Measurements from ENCODE around the gene AFM.

Gene AFM

GRCh38 chr4:73481358-73481757 lies at the start of gene AFM:
TSS of gene AFM (plus strand) at chr4:73481745. CDS start at chr4:73481776, 31 bp downstream.
- DNase-seq, result no peak

- no peak for DNase-seq
Observed at GRCh38 chr4:73431813-73432168, 49.8 kb upstream of the AFM start.

GRCh38 chr4:73432169-73433000 lies 49.2 kb upstream of the AFM start:
- no peak for DNase-seq

GRCh38 chr4:73433140-73433539 lies 48.4 kb upstream of the AFM start:
- DNase-seq, result no peak

- DNase-seq, result no peak
Observed at GRCh38 chr4:73434311-73434710, 47.2 kb upstream of the AFM start.

GRCh38 chr4:73435984-73436383 lies 45.6 kb upstream of the AFM start, which contains the start of gene AFP:
TSS of gene AFP (plus strand) at chr4:73436221. CDS start at chr4:73436263, 42 bp downstream.
- DNase-seq, result no peak

- DNase-seq, result no peak
Observed at GRCh38 chr4:73436674-73437557, 44.6 kb upstream of the AFM start.

- no peak for DNase-seq
Observed at GRCh38 chr4:73437558-73437956, 44.0 kb upstream of the AFM start.

- DNase-seq, result no peak
Observed at GRCh38 chr4:73438048-73438447, 43.5 kb upstream of the AFM start.

- no peak for DNase-seq
Observed at GRCh38 chr4:73438582-73439215, 42.8 kb upstream of the AFM start.

GRCh38 chr4:73439445-73439844 lies 42.1 kb upstream of the AFM start:
- DNase-seq, result no peak

GRCh38 chr4:73439991-73440390 lies 41.6 kb upstream of the AFM start:
- no peak for DNase-seq

GRCh38 chr4:73440653-73441052 lies 40.9 kb upstream of the AFM start:
- DNase-seq, result no peak

- no peak for DNase-seq
Observed at GRCh38 chr4:73442275-73442674, 39.3 kb upstream of the AFM start.

- no peak for DNase-seq
Observed at GRCh38 chr4:73443224-73443623, 38.3 kb upstream of the AFM start.

- peak; percentile 56 for DNase-seq
Observed at GRCh38 chr4:73445383-73446335, 35.9 kb upstream of the AFM start.

GRCh38 chr4:73446336-73446938 lies 35.1 kb upstream of the AFM start:
- no peak for DNase-seq

GRCh38 chr4:73447671-73448070 lies 33.9 kb upstream of the AFM start:
- DNase-seq, result no peak

GRCh38 chr4:73448448-73449203 lies 32.9 kb upstream of the AFM start:
- no peak for DNase-seq

GRCh38 chr4:73450398-73451004 lies 31.0 kb upstream of the AFM start:
- DNase-seq, result peak; percentile 75

- DNase-seq, result no peak
Observed at GRCh38 chr4:73451404-73451803, 30.1 kb upstream of the AFM start.

Measured in islet precursor cell (in vitro differentiated cells).